ENCODE data around the gene MOG.
"Not testable (repeated sequence)": the region's sequence is repeated elsewhere in the genome, so short reads cannot be mapped to it uniquely, and the experiment has no call there.

The MOG gene

DNA sequence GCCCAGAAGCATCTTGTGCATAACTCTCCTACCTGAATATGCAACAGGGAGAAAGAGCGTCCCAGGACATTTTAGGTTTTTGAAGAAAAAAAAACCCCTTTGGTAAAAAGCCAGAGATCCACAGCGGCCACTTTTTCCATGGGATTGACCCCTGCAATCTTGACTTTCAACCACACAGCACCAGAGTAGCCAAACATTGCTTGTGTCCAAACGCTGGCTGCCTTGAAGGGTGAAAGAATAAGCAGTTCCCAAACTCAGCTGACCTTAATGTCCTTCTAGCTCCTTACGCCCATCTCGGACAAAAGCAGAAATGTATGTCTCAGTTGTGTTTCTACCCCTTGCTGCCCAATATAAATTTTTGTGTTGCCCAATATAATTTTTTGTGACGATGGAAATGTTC is 1.2 kb upstream of the MOG start:
- DNase-seq (ENCODE audit: low spot score) = no peak
- TF ChIP-seq, protein P1, sequence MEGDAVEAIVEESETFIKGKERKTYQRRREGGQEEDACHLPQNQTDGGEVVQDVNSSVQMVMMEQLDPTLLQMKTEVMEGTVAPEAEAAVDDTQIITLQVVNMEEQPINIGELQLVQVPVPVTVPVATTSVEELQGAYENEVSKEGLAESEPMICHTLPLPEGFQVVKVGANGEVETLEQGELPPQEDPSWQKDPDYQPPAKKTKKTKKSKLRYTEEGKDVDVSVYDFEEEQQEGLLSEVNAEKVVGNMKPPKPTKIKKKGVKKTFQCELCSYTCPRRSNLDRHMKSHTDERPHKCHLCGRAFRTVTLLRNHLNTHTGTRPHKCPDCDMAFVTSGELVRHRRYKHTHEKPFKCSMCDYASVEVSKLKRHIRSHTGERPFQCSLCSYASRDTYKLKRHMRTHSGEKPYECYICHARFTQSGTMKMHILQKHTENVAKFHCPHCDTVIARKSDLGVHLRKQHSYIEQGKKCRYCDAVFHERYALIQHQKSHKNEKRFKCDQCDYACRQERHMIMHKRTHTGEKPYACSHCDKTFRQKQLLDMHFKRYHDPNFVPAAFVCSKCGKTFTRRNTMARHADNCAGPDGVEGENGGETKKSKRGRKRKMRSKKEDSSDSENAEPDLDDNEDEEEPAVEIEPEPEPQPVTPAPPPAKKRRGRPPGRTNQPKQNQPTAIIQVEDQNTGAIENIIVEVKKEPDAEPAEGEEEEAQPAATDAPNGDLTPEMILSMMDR (IDR thresholded peaks at IDR 0.05; ENCODE audit: extremely low read depth, missing control alignments) = no peak

DNA sequence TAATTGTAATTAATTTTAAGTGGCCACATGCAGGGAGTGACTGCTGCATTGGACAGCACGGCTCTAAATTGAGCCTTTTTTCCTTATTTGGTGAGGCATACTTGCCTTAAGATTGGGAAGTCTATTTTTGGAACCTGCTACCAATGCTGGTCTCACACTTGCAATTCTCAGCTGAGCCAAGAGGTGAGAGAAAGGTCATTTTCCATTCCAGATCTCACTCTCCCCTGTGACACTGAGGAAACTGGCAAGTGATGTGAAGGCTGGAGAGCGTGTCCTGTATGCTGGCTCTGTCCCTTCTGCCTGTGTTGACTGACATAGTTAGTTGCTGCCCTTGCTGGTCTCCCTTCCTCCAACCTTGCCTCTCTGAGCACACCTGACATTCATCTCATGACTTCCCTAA is 735 bp upstream of the MOG start:
- TF ChIP-seq, protein P1 (IDR thresholded peaks at IDR 0.05; ENCODE audit: extremely low read depth, missing control alignments) = no peak
- DNase-seq (ENCODE audit: low spot score) = no peak

DNA sequence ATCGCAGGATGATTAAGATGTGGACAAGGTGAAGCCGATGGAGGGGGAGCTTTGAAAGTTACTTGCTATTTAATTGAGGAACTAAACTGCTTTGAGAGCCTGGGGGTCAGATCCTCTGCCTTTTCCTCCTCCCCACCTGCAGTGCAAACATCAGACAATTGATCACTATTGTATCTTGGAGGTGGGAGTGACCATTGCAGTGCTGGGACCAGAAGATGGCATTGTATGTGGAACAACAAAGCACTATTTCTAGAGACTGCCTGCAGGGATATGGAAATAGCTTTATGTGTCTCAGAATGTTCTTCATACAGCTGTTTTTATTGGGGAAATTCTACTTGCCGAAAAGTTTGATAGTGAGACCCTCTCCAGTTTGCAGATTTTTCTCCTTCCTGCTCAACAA is 4.2 kb downstream of the MOG start:
- DNase-seq (ENCODE audit: low spot score) = no peak
- TF ChIP-seq, protein P1 (IDR thresholded peaks at IDR 0.05; ENCODE audit: extremely low read depth, missing control alignments) = no peak

DNA sequence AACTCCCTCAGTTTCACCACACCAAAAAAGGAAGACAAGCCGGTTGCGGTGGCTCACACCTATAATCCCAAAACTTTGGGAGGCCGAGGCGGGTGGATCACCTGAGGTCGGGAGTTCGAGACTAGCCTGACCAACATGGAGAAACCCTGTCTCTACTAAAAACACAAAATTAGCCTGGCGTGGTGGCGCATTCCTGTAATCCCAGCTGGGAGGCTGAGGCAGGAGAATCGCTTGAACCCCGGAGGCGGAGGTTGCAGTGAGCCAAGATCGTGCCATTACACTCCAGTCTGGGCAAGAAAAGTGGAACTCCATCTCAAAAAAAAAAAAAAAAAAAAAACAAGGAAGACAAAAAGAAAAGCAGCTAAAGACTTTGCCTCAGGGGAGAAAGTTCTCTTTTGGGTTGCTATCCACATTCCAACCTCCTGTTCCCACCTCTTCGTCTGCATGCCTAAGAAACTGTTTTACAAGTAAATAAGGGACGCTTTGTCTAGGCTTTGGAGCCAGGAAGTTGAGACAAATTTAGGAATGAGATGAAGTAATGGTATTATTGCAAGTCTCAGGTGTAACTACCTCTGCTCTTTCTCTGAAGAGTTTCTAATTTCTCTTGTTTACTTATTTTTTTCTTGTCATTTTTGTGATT is 4.7 kb downstream of the MOG start:
- DNase-seq (ENCODE audit: low spot score) = not testable (repeated sequence)

DNA sequence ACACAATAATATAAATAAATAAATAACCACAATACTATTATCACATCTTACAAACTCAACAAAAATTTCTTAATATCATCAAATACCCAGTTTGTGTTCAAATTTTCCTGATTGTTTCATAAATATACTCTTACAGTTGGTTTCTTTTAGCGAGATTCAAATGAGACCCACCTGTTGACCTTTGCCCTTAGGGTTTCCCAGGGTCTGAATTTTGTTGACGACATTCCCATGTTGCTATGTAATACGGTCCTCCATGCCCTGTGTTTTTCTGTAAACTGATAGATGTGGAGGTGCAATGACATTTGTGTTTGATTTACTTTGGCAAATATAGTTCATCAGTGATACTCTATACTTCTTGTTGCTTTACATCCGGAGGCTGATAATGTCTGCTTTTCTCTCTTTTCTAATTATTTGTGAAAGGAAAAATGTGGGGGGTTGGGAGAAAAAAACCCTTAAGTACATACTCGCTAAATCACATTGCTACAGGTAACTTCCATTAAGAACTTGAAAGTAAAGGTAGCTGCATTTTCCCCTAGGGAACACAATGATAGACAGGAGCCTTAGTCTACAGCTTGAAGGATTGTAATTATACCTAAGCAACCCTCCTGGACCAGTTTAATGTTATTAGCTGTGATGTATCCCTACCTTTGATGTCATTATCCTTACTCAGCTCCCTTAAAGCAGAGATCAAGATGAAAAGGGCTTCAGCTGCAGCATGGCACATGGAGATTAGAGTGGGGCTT is 6.6 kb downstream of the MOG start:
- TF ChIP-seq, protein P1 (IDR thresholded peaks at IDR 0.05; ENCODE audit: extremely low read depth, missing control alignments) = no peak
- DNase-seq (ENCODE audit: low spot score) = no peak

DNA sequence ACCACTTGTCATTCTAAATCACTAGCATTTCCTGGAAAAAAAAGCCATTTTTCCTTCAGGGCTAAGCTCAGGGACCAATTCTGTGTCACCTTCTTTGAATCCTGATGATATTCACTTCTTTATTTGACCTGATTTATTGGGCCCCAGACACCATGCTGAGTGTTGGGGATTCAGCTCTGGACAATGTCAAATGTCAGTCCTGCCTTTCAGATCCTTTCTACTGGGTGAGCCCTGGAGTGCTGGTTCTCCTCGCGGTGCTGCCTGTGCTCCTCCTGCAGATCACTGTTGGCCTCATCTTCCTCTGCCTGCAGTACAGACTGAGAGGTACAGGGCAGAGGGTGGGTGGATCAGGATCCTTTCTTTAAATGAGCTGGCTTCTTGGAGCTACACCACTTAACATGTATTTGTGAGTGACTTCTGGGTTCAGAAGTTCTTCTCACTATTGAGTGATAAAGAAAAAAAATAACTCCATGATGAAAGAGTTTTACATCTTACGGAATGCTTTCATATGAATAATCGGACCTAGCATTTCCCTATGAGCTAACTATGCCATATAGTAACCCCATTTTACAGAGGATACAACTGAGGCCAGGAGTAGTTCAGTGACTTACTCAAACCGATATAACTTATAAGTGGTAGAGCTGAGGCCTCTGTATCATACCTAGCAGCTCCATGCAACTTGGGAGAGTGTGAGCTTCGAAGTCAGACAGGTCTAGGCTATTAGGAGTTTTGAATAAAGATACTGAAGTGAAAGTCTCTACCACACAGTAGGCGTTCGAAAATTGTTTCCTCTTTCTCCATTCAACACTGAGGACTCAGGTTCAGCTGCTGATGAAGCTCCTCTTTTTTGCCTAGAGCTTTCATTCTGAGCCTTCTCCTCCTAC is 9.3 kb downstream of the MOG start:
- TF ChIP-seq, protein P1 (IDR thresholded peaks at IDR 0.05; ENCODE audit: extremely low read depth, missing control alignments) = no peak
- DNase-seq (ENCODE audit: low spot score) = no peak

DNA sequence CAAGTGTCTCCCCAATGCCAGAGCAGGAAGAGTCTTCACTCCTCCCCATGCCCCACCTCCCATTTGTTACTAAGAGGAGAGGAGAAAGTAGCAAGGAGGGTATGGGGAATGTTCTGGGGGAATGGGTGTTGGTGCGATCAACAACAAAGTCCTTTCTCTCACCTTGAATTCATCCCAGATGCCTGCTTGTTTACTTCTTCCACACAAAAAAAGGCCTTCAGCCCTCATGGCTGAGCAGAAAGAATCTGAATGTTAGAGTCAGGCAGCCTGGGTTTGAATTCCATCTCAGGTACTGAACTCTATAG is 9.9 kb downstream of the MOG start:
- TF ChIP-seq, protein P1 (IDR thresholded peaks at IDR 0.05; ENCODE audit: extremely low read depth, missing control alignments) = no peak
- no peak for DNase-seq (ENCODE audit: low spot score)

All from GM20000 (cell line).